Neural cell (in vitro differentiated cells): Measurements from ENCODE around the gene PIP4K2C.
"Not testable (repeated sequence)": the region's sequence is repeated elsewhere in the genome, so short reads cannot be mapped to it uniquely, and the experiment has no call there.

Experiments
- CTCF ChIP-seq: fragments of 450-650 bp; IDR thresholded peaks from 2 replicates; pipeline ENCODE4 v1.5.1; 2014; ENCODE audit warnings: antibody characterized with exemption, mild to moderate bottlenecking, moderate library complexity; ENCODE audit not compliant: poor library complexity, severe bottlenecking
- EP300 ChIP-seq: fragments of 450-650 bp; conservative IDR thresholded peaks from 2 replicates; pipeline ENCODE4 v1.6.1; 2014; ENCODE audit warnings: antibody characterized with exemption, mild to moderate bottlenecking, moderate library complexity; ENCODE audit not compliant: poor library complexity, severe bottlenecking
- EZH2 ChIP-seq: fragments of 200-600, 300-800 bp; shearing (Covaris generic), sonication (generic); IDR thresholded peaks from 2 replicates; pipeline ENCODE4 v1.6.1; 2014; ENCODE audit warnings: antibody characterized with exemption, low read length, borderline replicate concordance, mild to moderate bottlenecking; ENCODE audit not compliant: insufficient read depth, poor library complexity, severe bottlenecking
- MXI1 ChIP-seq: fragments of 450-650 bp; conservative IDR thresholded peaks from 2 replicates; pipeline ENCODE4 v1.6.1; 2014; ENCODE audit warnings: antibody characterized with exemption, mild to moderate bottlenecking; ENCODE audit not compliant: poor library complexity, severe bottlenecking
- POLR2AphosphoS5 ChIP-seq: IDR thresholded peaks from 2 replicates; pipeline ENCODE4 v1.6.1; 2012
- RAD21 ChIP-seq: fragments of 450-650 bp; conservative IDR thresholded peaks from 2 replicates; pipeline ENCODE4 v1.6.1; 2014; ENCODE audit warnings: antibody characterized with exemption, mild to moderate bottlenecking, moderate library complexity
- SMC3 ChIP-seq: fragments of 450-650 bp; conservative IDR thresholded peaks from 2 replicates; pipeline ENCODE4 v1.6.1; 2014; ENCODE audit warnings: antibody characterized with exemption, mild to moderate bottlenecking, moderate library complexity; ENCODE audit not compliant: poor library complexity
- TAF1 ChIP-seq: IDR thresholded peaks from 2 replicates; pipeline ENCODE4 v1.6.1; 2012; ENCODE audit warnings: low read depth
- TF ChIP-seq, protein P1 (sequence below): IDR thresholded peaks from 2 replicates; pipeline ENCODE4 v1.6.1; 2012; ENCODE audit warnings: borderline replicate concordance

DNA sequence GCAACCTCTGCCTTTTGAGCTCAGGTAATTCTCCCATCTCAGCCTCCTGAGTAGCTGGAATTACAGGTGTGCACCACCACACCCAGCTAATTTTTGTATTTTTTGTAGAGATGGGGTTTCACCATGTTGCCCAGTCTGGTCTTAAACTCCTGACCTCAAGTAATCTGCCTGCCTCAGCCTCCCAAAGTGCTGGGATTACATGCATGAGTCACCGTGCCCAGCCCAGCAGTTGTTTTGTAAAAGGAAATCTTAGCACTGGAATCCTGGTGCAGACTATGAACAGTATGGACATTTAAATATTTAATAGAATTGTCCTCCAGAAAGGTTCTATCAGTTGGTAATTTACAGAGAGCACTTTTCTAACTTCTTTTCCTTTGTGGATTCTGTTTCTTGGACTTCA, 29.9 kb upstream of the PIP4K2C start:
- TF ChIP-seq CTCF, TAF1, EZH2, SMC3, EP300, POLR2AphosphoS5, RAD21, MXI1: not testable (repeated sequence)
- TF ChIP-seq, protein P1, sequence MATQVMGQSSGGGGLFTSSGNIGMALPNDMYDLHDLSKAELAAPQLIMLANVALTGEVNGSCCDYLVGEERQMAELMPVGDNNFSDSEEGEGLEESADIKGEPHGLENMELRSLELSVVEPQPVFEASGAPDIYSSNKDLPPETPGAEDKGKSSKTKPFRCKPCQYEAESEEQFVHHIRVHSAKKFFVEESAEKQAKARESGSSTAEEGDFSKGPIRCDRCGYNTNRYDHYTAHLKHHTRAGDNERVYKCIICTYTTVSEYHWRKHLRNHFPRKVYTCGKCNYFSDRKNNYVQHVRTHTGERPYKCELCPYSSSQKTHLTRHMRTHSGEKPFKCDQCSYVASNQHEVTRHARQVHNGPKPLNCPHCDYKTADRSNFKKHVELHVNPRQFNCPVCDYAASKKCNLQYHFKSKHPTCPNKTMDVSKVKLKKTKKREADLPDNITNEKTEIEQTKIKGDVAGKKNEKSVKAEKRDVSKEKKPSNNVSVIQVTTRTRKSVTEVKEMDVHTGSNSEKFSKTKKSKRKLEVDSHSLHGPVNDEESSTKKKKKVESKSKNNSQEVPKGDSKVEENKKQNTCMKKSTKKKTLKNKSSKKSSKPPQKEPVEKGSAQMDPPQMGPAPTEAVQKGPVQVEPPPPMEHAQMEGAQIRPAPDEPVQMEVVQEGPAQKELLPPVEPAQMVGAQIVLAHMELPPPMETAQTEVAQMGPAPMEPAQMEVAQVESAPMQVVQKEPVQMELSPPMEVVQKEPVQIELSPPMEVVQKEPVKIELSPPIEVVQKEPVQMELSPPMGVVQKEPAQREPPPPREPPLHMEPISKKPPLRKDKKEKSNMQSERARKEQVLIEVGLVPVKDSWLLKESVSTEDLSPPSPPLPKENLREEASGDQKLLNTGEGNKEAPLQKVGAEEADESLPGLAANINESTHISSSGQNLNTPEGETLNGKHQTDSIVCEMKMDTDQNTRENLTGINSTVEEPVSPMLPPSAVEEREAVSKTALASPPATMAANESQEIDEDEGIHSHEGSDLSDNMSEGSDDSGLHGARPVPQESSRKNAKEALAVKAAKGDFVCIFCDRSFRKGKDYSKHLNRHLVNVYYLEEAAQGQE, result not testable (repeated sequence)
